SK-N-MC (cell line): ENCODE results near the gene DUSP16.

Experiments used
- EZH2 ChIP-seq: fragments of 200-600 bp; sonication (generic); IDR thresholded peaks from one replicate; pipeline ENCODE4 v1.6.1; 2017; ENCODE audit warnings: antibody characterized with exemption
- POLR2AphosphoS5 ChIP-seq: IDR thresholded peaks from 2 replicates; pipeline ENCODE4 v1.6.1; 2012; ENCODE audit warnings: mild to moderate bottlenecking, low read depth, low read length, borderline replicate concordance

DNA sequence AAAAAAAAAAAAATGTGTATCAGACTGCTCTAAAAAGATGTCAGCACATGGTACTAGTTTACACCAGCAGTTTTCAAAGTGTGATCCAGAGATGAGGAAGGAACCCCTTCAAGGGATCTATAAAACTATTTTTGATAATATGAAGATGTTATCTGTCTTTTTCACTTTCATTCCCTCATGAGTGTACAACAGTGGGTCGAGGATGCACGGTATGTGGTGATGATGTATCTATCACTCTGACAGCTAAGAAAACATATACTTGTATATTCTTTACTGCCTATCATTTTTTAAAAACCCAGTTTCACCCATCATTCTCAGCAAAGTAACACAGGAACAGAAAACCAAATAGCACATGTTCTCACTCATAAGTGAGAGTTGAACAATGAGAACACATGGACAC is 12.4 kb downstream of the DUSP16 start:
- TF ChIP-seq EZH2 (no peak), POLR2AphosphoS5 (no peak)
